GM18517 (cell line): ENCODE data around the gene SIGLEC12.
A peak's percentile ranks its signal among the peaks of the same experiment; 100 is the strongest.
"Not testable (repeated sequence)": the region's sequence is repeated elsewhere in the genome, so short reads cannot be mapped to it uniquely, and the experiment has no call there.

Experiments used
- ATAC-seq: cut with Tn5 transposase; IDR thresholded peaks from one replicate; pipeline ENCODE4 v1.9.1; 2021; ENCODE audit warnings: mild to moderate bottlenecking, moderate library complexity; ENCODE audit not compliant: unreplicated experiment

SIGLEC12 gene

GRCh38 chr19:51460164-51460992 is 41.2 kb downstream of the SIGLEC12 start:
- no peak for ATAC-seq

- no peak for ATAC-seq
Observed at GRCh38 chr19:51458899-51459505, 42.6 kb downstream of the SIGLEC12 start.

- ATAC-seq, result no peak
Observed at GRCh38 chr19:51458051-51458645, 43.5 kb downstream of the SIGLEC12 start, which contains the start of gene SIGLEC8. Gene SIGLEC8, minus strand, starts transcription at chr19:51458454. Its CDS starts 67 bp downstream, at chr19:51458387.

- no peak for ATAC-seq
Observed at GRCh38 chr19:51457351-51458013, 44.1 kb downstream of the SIGLEC12 start.

- no peak for ATAC-seq
Observed at GRCh38 chr19:51456541-51457290, 44.9 kb downstream of the SIGLEC12 start.

- no peak for ATAC-seq
Observed at GRCh38 chr19:51450730-51451307, 50.8 kb downstream of the SIGLEC12 start.

GRCh38 chr19:51448411-51449016 is 53.1 kb downstream of the SIGLEC12 start:
- no peak for ATAC-seq

GRCh38 chr19:51448011-51448410 is 53.6 kb downstream of the SIGLEC12 start:
- no peak for ATAC-seq

- not testable (repeated sequence) for ATAC-seq
Observed at GRCh38 chr19:51447510-51447909, 54.1 kb downstream of the SIGLEC12 start.

- ATAC-seq, result peak; percentile 94
Observed at GRCh38 chr19:51441410-51442390, 59.9 kb downstream of the SIGLEC12 start.
